HEK293 (cell line): ENCODE data around the gene JMJD4.

Experiments used
- BCL11A ChIP-seq: fragments of 450-650 bp; formaldehyde crosslinking; IDR thresholded peaks from 2 replicates; pipeline ENCODE4 v1.5.1; 2016; ENCODE audit warnings: low read depth, missing biosample characterization, missing genetic modification characterization
- EGR2 ChIP-seq: fragments of 450-650 bp; formaldehyde crosslinking; IDR thresholded peaks from 2 replicates; pipeline ENCODE4 v1.5.1; 2016; ENCODE audit warnings: low read depth, missing biosample characterization, missing genetic modification characterization
- HOXA7 ChIP-seq: sonication (generic); formaldehyde crosslinking; IDR thresholded peaks from 2 replicates; pipeline ENCODE4 v1.8.1; 2022; ENCODE audit warnings: missing genetic modification reagents, borderline replicate concordance
- KLF8 ChIP-seq: fragments of 450-650 bp; formaldehyde crosslinking; IDR thresholded peaks from 2 replicates; pipeline ENCODE4 v1.5.1; 2016; ENCODE audit warnings: missing biosample characterization, missing genetic modification characterization
- ZNF24 ChIP-seq: fragments of 450-650 bp; formaldehyde crosslinking; IDR thresholded peaks from 2 replicates; pipeline ENCODE4 v1.5.1; 2016; ENCODE audit warnings: missing biosample characterization, missing genetic modification characterization
- ZNF654 ChIP-seq: fragments of 450-650 bp; formaldehyde crosslinking; IDR thresholded peaks from 2 replicates; pipeline ENCODE4 v1.5.1; 2016; ENCODE audit warnings: low read depth, missing biosample characterization, missing genetic modification characterization
- TF ChIP-seq, protein P1 (sequence below): fragments of 450-650 bp; formaldehyde crosslinking; IDR thresholded peaks from 2 replicates; pipeline ENCODE4 v1.5.1; 2016; ENCODE audit warnings: missing biosample characterization, missing genetic modification characterization

DNA sequence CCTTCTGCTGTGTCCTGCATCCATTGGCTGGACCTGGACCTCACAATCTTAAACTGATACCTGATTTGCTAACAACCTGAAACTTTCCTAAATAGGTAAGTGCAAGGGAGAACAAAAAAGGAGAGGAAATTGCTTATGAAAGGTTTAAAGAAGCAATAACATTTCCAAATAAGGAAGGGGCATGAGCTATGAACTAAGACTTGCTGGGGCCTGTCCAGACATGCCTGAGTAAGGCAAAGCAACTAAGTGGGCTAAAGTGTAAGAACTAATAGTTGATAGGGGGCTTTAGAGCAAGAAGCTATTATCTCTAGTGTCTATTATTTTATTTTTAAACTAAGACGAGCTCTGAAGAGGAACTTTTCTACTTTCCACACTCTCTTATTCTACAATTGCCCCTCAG, 11.6 kb downstream of the JMJD4 start:
- TF ChIP-seq EGR2 (tag by site-specific recombination) (no peak), ZNF24 (no peak), ZNF654 (tag by site-specific recombination) (no peak), KLF8 (tag by site-specific recombination) (no peak), BCL11A (tag by site-specific recombination) (no peak), HOXA7 (CRISPR knock-in tag) (no peak)
- TF ChIP-seq, protein P1, sequence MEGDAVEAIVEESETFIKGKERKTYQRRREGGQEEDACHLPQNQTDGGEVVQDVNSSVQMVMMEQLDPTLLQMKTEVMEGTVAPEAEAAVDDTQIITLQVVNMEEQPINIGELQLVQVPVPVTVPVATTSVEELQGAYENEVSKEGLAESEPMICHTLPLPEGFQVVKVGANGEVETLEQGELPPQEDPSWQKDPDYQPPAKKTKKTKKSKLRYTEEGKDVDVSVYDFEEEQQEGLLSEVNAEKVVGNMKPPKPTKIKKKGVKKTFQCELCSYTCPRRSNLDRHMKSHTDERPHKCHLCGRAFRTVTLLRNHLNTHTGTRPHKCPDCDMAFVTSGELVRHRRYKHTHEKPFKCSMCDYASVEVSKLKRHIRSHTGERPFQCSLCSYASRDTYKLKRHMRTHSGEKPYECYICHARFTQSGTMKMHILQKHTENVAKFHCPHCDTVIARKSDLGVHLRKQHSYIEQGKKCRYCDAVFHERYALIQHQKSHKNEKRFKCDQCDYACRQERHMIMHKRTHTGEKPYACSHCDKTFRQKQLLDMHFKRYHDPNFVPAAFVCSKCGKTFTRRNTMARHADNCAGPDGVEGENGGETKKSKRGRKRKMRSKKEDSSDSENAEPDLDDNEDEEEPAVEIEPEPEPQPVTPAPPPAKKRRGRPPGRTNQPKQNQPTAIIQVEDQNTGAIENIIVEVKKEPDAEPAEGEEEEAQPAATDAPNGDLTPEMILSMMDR: no peak
